Retinal pigment epithelial cell (primary cell): ENCODE results near the gene C1QTNF12.

Experiments
- DNase-seq: peaks from one replicate; pipeline ENCODE4 v3.0.0-alpha.2; 2010; ENCODE audit warnings: low read depth
- H3K4me3 ChIP-seq: 2 replicates; pipeline ENCODE4 v1.5.1; 2011; ENCODE audit warnings: mild to moderate bottlenecking, low read length, control low read depth, moderate library complexity
- CTCF ChIP-seq: conservative IDR thresholded peaks from 2 replicates; pipeline ENCODE4 v1.5.1; 2011; ENCODE audit warnings: low read depth, low read length, control low read depth, inconsistent platforms

Gene C1QTNF12

DNA sequence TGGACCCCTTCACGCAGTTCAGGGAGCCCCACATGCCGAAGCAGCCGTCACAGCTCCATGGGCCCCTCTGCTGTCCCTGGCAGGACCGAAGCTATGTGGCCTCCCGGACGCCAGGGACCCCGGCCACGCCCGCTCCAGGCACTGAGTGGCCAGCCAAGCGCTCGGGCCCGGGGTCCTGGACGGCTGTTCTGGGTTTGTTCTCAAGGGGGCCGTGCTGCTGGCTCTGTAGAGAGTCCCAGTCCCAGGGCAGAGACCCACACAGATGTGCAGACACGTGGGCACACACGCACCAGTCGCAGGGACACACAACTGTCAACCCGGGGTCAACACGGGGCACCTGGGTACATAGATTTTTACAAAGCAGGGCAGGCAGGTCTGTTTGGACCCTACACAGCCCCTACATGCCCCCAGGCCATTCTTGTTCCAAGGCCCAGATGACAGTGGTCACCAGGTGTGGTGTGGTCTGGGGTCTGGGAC lies 7.8 kb downstream of the C1QTNF12 start:
- no peak for TF ChIP-seq CTCF

DNA sequence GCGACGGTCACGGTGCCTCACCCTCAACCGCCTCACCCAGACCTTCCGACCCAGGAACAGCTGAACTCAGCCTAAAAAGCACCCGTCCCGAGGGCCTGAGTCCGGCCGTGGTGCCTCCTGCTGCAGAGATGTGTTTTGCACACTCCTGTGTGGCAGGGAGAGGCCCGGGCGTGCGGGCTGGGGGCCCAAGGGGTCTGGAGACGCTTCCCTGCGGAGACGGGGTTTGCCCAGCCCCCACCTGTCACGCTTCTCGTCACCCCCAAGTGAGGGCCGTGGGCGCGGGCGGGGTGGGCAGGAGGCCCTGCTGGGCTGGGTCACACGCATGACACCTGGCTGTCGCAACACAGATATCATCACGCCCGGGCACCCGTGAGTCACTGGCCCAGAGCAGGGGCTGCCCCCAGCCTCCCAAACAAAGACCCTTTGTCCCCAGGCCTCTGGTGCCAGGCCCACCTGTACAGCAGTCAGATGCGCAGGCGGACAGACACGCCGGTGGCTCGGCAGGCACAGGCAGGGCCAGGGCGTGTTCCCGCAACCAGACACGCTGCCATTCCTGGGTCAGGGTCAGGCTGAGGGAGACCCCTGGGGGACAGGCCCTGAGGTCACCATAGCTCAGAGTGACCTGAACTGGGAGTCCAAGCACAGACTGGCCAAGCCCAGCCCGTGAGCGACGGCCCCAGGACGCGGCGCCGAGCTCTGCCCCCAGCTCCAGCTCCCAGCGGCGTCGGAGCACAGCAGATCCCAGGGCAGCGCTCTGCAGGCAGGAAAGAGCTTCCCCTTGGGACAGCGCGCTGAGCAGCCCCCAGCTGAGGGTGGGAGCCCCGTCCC lies 8.4 kb downstream of the C1QTNF12 start:
- H3K4me3 ChIP-seq: no peak overlapping the region
- DNase-seq: no peak
- no peak for TF ChIP-seq CTCF

More for the DNA sequence above, 7.8 kb downstream of the C1QTNF12 start:
- no peak overlapping the region for H3K4me3 ChIP-seq
- DNase-seq: no peak

- DNase-seq: no peak
- no peak overlapping the region for H3K4me3 ChIP-seq
- no peak for TF ChIP-seq CTCF
Measured at GRCh38 chr1:1236945-1237873, 9.3 kb downstream of the C1QTNF12 start.

DNA sequence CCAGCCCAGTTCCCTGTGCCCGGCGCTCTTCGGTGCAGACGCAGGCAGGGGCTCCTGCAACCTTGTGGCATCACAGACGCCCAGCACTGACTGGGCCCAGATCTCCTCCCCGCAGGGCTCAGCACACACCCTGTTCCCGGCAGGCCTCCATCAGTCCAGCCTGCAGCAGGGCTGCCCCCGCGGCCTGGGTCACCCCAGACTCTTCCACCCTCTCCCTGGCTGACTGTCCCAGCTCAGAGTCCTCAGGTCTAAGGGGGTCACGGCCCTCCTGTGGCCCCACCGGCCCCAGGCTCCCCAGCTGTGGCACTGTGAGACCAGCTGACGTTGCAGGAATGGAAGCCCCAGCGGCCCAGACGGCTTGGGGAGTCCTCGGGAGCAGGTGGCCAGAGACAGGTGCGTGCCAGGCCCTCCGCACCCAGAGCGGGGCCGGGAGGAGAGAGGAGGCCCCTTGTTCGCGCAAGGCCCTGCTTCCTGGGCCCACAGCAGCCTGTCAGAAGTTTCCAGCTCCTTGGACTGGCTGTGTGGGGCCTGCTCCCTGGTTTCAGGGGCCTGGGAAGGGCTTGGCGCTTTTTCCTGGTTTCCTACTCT lies 10.3 kb downstream of the C1QTNF12 start:
- TF ChIP-seq CTCF: no peak
- no peak overlapping the region for H3K4me3 ChIP-seq
- no peak for DNase-seq

GRCh38 chr1:1235016-1235744 lies 11.3 kb downstream of the C1QTNF12 start:
- no peak for DNase-seq
- H3K4me3 ChIP-seq: no peak overlapping the region
- TF ChIP-seq CTCF: no peak

DNA sequence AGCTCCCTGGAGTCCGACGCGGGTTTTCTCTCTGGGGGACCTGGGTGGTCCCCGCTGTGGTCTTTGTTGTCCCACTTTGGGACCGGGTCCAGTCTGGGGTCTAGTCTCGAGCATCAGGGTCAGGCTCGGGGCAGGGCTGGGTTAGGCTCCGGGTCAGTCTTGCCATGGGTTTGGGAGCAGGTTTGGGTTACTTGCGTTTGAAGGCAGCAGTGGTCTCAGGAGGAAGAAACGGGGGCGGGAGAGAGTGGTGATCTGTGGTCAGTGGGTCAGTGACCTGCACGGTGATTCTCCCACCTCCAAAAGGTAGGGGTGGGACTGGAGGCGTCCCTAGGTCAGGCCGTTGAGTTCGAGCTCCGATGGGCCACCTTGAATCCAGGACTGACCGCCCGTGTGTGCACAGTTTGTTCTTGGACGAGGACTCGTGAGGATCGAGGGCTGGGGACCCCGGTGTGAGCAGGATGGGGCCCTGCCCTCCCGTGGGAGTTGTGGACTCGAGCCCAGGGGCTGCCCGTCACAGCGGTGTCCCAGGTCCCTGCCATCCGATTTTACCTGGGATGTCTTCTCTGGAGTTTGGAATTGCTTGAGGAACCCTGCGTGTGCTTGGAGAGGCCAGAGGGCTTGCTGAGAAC lies 12.2 kb downstream of the C1QTNF12 start:
- TF ChIP-seq CTCF: no peak
- H3K4me3 ChIP-seq: no peak overlapping the region
- DNase-seq: no peak
